K562 (cell line): ENCODE data around the gene STAMBPL1. TPM values are rescaled to one million over a fixed set of nuclear protein-coding genes. Genes with fewer than 3 reads are reported as not detected.

Experiments used
- ATAC-seq: fragments of 200-7000 bp; cut with Tn5 transposase; 3 replicates; pipeline ENCODE4 v1.9.1; 2020; ENCODE audit warnings: moderate library complexity
- BruUV-seq: library from RNA; stranded (reverse); fragments of 400-500 nt; replicated peaks from 2 replicates; lab custom pipeline; 2021; lab: Mats Ljungman, UMichigan
- CTCF ChIA-PET: fragments of 300-600 bp; formaldehyde crosslinking; extraction: SDS; loops from one replicate; lab custom pipeline; 2021; ENCODE audit warnings: low intra/inter-chr PET ratio; lab: Yijun Ruan, JAX
- POLR2A ChIA-PET: fragments of 300-600, 350-650 bp; sonication (Branson Sonifier 250); formaldehyde crosslinking; extraction: SDS; loops from one replicate; lab custom pipeline; 2021; ENCODE audit warnings: antibody characterized with exemption, inconsistent platforms; lab: Yijun Ruan, JAX
- DNase-seq, 4 experiments: peaks; one replicate each; pipeline versions ENCODE4 v3.0.0 to v3.0.0-alpha.2; 2011 to 2018; ENCODE audit warnings: low spot score in 3 of 4, mixed read lengths in 3 of 4; ENCODE audit errors: extremely low read depth in 1 of 4
- FAIRE-seq: peaks from 2 replicates; lab custom pipeline; 2011; peaks lifted over from hg19 to GRCh38; lab: Jason Lieb, UNC
- H2AFZ ChIP-seq: 2 replicates; pipeline ENCODE4 v1.6.0; 2011; ENCODE audit warnings: low read depth, low read length, control low read depth, inconsistent platforms
- H3K27ac ChIP-seq: fragments of 200-600 bp; 3 replicates; pipeline ENCODE4 v1.8.0; 2011; ENCODE audit warnings: low read depth, mild to moderate bottlenecking, control low read depth, inconsistent platforms, low read length, moderate library complexity, mixed read lengths; ENCODE audit errors: extremely low read depth
- H3K27me3 ChIP-seq, 2 experiments: fragments of 300-600 bp in 1 of 2; 2 replicates in 1 of 2; 3 replicates in 1 of 2; pipeline versions ENCODE4 v1.6.0 to v1.8.0; 2011; ENCODE audit warnings: inconsistent platforms in 2 of 2, low read length in 2 of 2, mild to moderate bottlenecking in 1 of 2, mixed read lengths in 1 of 2, moderate library complexity in 1 of 2; ENCODE audit not compliant: control insufficient read depth in 2 of 2, insufficient read depth in 2 of 2
- H3K36me3 ChIP-seq: fragments of 300-600 bp; 3 replicates; pipeline ENCODE4 v1.8.0; 2011; ENCODE audit warnings: mild to moderate bottlenecking, low read length, inconsistent platforms; ENCODE audit not compliant: control insufficient read depth, insufficient read depth
- H3K4me1 ChIP-seq, 2 experiments: fragments of 200-600 bp in 1 of 2; replicated peaks in 1 of 2; 2 replicates in 1 of 2; 3 replicates in 1 of 2; pipeline versions ENCODE4 v1.5.1 to v1.8.0; 2011; ENCODE audit warnings: inconsistent platforms in 2 of 2, low read length in 2 of 2, mild to moderate bottlenecking in 1 of 2, mixed read lengths in 1 of 2, moderate library complexity in 1 of 2; ENCODE audit not compliant: control insufficient read depth in 2 of 2, insufficient read depth in 2 of 2
- H3K4me2 ChIP-seq: 2 replicates; pipeline ENCODE4 v1.6.1; 2011; ENCODE audit warnings: low read length, control low read depth, inconsistent platforms, mixed read lengths; ENCODE audit not compliant: insufficient read depth
- H3K4me3 ChIP-seq: fragments of 200-600 bp; sonication (generic), shearing (Covaris generic); 2 replicates; pipeline ENCODE4 v1.5.1; 2016; ENCODE audit warnings: control low read depth, inconsistent platforms
- H3K79me2 ChIP-seq: fragments of 200-600 bp; 3 replicates; pipeline ENCODE4 v1.8.0; 2011; ENCODE audit warnings: low read length, inconsistent platforms; ENCODE audit not compliant: control insufficient read depth, insufficient read depth
- H3K9ac ChIP-seq, 2 experiments: 2 replicates each; pipeline versions ENCODE4 v1.6.0 to v1.6.1; 2011; ENCODE audit warnings: low read depth in 2 of 2, low read length in 2 of 2, control low read depth in 1 of 2, inconsistent platforms in 1 of 2, mild to moderate bottlenecking in 1 of 2, mixed read lengths in 1 of 2; ENCODE audit not compliant: insufficient read depth in 1 of 2
- H3K9me1 ChIP-seq: one replicate; pipeline ENCODE4 v1.6.0; 2011; ENCODE audit warnings: inconsistent platforms, mild to moderate bottlenecking, low read length, moderate library complexity; ENCODE audit not compliant: control insufficient read depth, insufficient read depth
- H3K9me3 ChIP-seq: replicated peaks from 2 replicates; pipeline ENCODE4 v1.5.1; 2011; ENCODE audit warnings: low read depth, low read length, inconsistent platforms; ENCODE audit not compliant: control insufficient read depth, insufficient read depth
- H4K20me1 ChIP-seq: replicated peaks from 2 replicates; pipeline ENCODE4 v1.6.1; 2011; ENCODE audit warnings: low read length, inconsistent platforms, mixed read lengths; ENCODE audit not compliant: control insufficient read depth, insufficient read depth
- ARID3A ChIP-seq: IDR thresholded peaks from 2 replicates; pipeline ENCODE4 v1.6.1; 2012; ENCODE audit warnings: low read depth, low read length, improper control_type of control experiment, borderline replicate concordance
- ATF6 ChIP-seq: sonication (generic); formaldehyde crosslinking; IDR thresholded peaks from 2 replicates; pipeline ENCODE4 v1.4.0; 2020; ENCODE audit warnings: mild to moderate bottlenecking, missing genetic modification reagents
- CCAR2 ChIP-seq: fragments of 200-400 bp; formaldehyde crosslinking; IDR thresholded peaks from 2 replicates; pipeline ENCODE4 v1.6.1; 2017; ENCODE audit warnings: mild to moderate bottlenecking, low read depth, low read length
- CTCF ChIP-seq, 3 experiments: IDR thresholded peaks in 2 of 3; conservative IDR thresholded peaks in 1 of 3; 2 replicates each; pipeline ENCODE4 v1.5.1; 2011 to 2012; ENCODE audit warnings: low read length in 3 of 3, mild to moderate bottlenecking in 3 of 3, control low read depth in 2 of 3, improper control_type of control experiment in 1 of 3, inconsistent platforms in 1 of 3, low read depth in 1 of 3, mixed read lengths in 1 of 3, moderate library complexity in 1 of 3; ENCODE audit not compliant: insufficient read depth in 2 of 3
- DMBX1 ChIP-seq: fragments of 250-450 bp; sonication (Bioruptor Pico); IDR thresholded peaks from 2 replicates; pipeline ENCODE4 v1.8.0; 2022; ENCODE audit warnings: inconsistent platforms, mild to moderate bottlenecking, moderate library complexity, borderline replicate concordance
- FOXA1 ChIP-seq: fragments of 450-650 bp; IDR thresholded peaks from 2 replicates; pipeline ENCODE4 v1.6.1; 2016; ENCODE audit warnings: mild to moderate bottlenecking, borderline replicate concordance
- HSF4 ChIP-seq: fragments of 250-450 bp; sonication (Bioruptor Pico); IDR thresholded peaks from 2 replicates; pipeline ENCODE4 v2.1.2; 2022; ENCODE audit warnings: mild to moderate bottlenecking, moderate library complexity, borderline replicate concordance
- IFI16 ChIP-seq: fragments of 250-450 bp; sonication (Bioruptor Pico); IDR thresholded peaks from 2 replicates; pipeline ENCODE4 v2.1.2; 2022; ENCODE audit warnings: mild to moderate bottlenecking, inconsistent platforms
- KAT2B ChIP-seq: IDR thresholded peaks from one replicate; pipeline ENCODE4 v1.6.1; 2012; ENCODE audit warnings: low read depth, mild to moderate bottlenecking, control low read depth, inconsistent platforms, low read length, moderate library complexity
- KLF6 ChIP-seq: fragments of 250-450 bp; sonication (Bioruptor Pico); IDR thresholded peaks from 2 replicates; pipeline ENCODE4 v1.4.0; 2020; ENCODE audit warnings: mild to moderate bottlenecking, moderate library complexity, borderline replicate concordance
- RBM25 ChIP-seq: fragments of 200-400 bp; formaldehyde crosslinking; IDR thresholded peaks from 2 replicates; pipeline ENCODE4 v1.6.1; 2018; ENCODE audit warnings: low read length, low read depth, moderate library complexity; ENCODE audit not compliant: severe bottlenecking
- STAT5B ChIP-seq: fragments of 250-450 bp; sonication (Bioruptor Pico); IDR thresholded peaks from 2 replicates; pipeline ENCODE4 v1.8.0; 2021; ENCODE audit warnings: mild to moderate bottlenecking, inconsistent platforms
- ZBTB8A ChIP-seq: fragments of 450-650 bp; IDR thresholded peaks from 2 replicates; pipeline ENCODE4 v1.6.1; 2018; ENCODE audit warnings: mild to moderate bottlenecking, moderate library complexity; ENCODE audit not compliant: partially characterized antibody
- ZNF518B ChIP-seq: fragments of 250-450 bp; sonication (Bioruptor Pico); IDR thresholded peaks from 2 replicates; pipeline ENCODE4 v1.5.0; 2021; ENCODE audit warnings: mild to moderate bottlenecking, moderate library complexity
- WGBS: fragments of 100-300 bp; shearing (Covaris generic); methylation state at CpG from one replicate; pipeline ENCODE4 v1.1.6; 2016; ENCODE audit warnings: low coverage, mixed read lengths; ENCODE audit not compliant: insufficient coverage; ENCODE audit errors: missing lambda C conversion rate; 5-methylcytosine and 5-hydroxymethylcytosine counted together
- in situ Hi-C: fragments of 300-500 bp; cut with MboI; formaldehyde crosslinking; loops from 4 replicates; pipeline ENCODE4 v1.15.0; 2018; ENCODE audit warnings: inconsistent platforms, mixed read lengths
- intact Hi-C: fragments of 100-400 bp; cut with micrococcal nuclease; formaldehyde crosslinking; loops from 2 replicates; pipeline ENCODE4 v1.14.2; 2022
- polyA plus RNA-seq, 8 experiments: library from polyadenylated mRNA; depleted of rRNA in 4 of 8; stranded (reverse) in 5 of 8; unstranded in 3 of 8; fragments of >200 nt; fragmentation: Nextera tagmentation in 2 of 8; fragmentation: Illumina TruSeq in 1 of 8; extraction: Ambion mirVana in 2 of 8; extraction: Trizol in 1 of 8; gene quantifications; 2 replicates each; pipeline versions ENCODE4 v1.2.1 to v1.2.3, GENCODE V29; 2011 to 2014; ENCODE audit warnings: inconsistent platforms in 1 of 8, missing spikeins in 1 of 8
- total RNA-seq, 7 experiments: library from RNA; depleted of rRNA in 6 of 7; stranded (reverse); fragments of >200 nt in 6 of 7; fragmentation: Illumina TruSeq in 2 of 7; extraction: Trizol in 2 of 7; gene quantifications; 2 replicates each; pipeline versions ENCODE4 v1.2.1 to v1.2.3, GENCODE V29; 2011 to 2021; ENCODE audit warnings: low replicate concordance in 1 of 7

The STAMBPL1 gene
- total and polyA plus RNA-seq, 9 of the 15 experiments (the other 6 are each of a cell fraction or from before 2014, with no cell fraction given), result 0.09 TPM; not detected in 8

- FAIRE-seq, result no peak
- in situ Hi-C loops, result no loop called here
- no peak overlapping the region for H3K27ac ChIP-seq
- H3K4me2 ChIP-seq, result no peak overlapping the region
- H2AFZ ChIP-seq, result no peak overlapping the region
- H3K4me3 ChIP-seq, result no peak overlapping the region
- ChIA-PET POLR2A (no interaction called here), CTCF (no interaction called here)
- 0% methylated on average over 1 of the region's 2 CpGs for WGBS
- no peaks in the 10 kb centered on the region for H3K36me3 ChIP-seq
- no peak for DNase-seq
- intact Hi-C loops, result no loop called here
- H3K9ac ChIP-seq, result no peak overlapping the region
- no TSS peak for BruUV-seq
- no peaks in the 10 kb centered on the region for H3K9me3 ChIP-seq
- no peaks in the 10 kb centered on the region for H3K9me1 ChIP-seq
- no peak for ATAC-seq
- H3K79me2 ChIP-seq, result no peaks in the 10 kb centered on the region
- no peak for TF ChIP-seq HSF4
- no peak for TF ChIP-seq IFI16 (CRISPR knock-in tag)
- no peak for TF ChIP-seq FOXA1
- TF ChIP-seq ARID3A, result no peak
- no peak for TF ChIP-seq ATF6
- no peak for TF ChIP-seq KAT2B
- no peak for TF ChIP-seq CCAR2
- TF ChIP-seq KLF6 (CRISPR knock-in tag), result no peak
- TF ChIP-seq DMBX1 (CRISPR knock-in tag), result no peak
- no peak for TF ChIP-seq ZBTB8A
- TF ChIP-seq CTCF (IDR thresholded peaks at IDR 0.05 in 2 of 3, conservative IDR thresholded peaks at IDR 0.05 in 1 of 3; ENCODE audit: insufficient read depth in 2 of 3, low read depth in 1 of 3, low read length in 3 of 3), result no peak
- TF ChIP-seq RBM25, result no peak
- TF ChIP-seq ZNF518B (CRISPR knock-in tag), result no peak
- no peak for TF ChIP-seq STAT5B
- no peaks in the 10 kb centered on the region for H4K20me1 ChIP-seq
- no peaks in the 10 kb centered on the region for H3K27me3 ChIP-seq
- no peaks in the 10 kb centered on the region for H3K4me1 ChIP-seq
Measured at GRCh38 chr10:88866454-88866853, 13.6 kb upstream of the STAMBPL1 start.
